ENCODE measurements around the gene FARP1. TPM values are rescaled to one million over a fixed set of nuclear protein-coding genes. Genes with fewer than 3 reads are reported as not detected.

The FARP1 gene
- total RNA-seq, 1 donor from 2014 or later = 71.3 TPM

GRCh38 chr13:98487522-98487921, 344.6 kb downstream of the FARP1 start:
- intact Hi-C loops (cut with DNase I) = no loop called here
- no peak for DNase-seq (ENCODE audit: low spot score)

- intact Hi-C loops (cut with DNase I) = no loop called here
- no peak for DNase-seq (ENCODE audit: low spot score)
These were observed 345.8 kb downstream of the FARP1 start for GRCh38 chr13:98488736-98489135.

GRCh38 chr13:98489446-98490194, 346.7 kb downstream of the FARP1 start:
- intact Hi-C loops (cut with DNase I) = no loop called here
- no peak for DNase-seq (ENCODE audit: low spot score)

- intact Hi-C loops (cut with DNase I) = no loop called here
- DNase-seq (ENCODE audit: low spot score) = no peak
These were observed 347.4 kb downstream of the FARP1 start for GRCh38 chr13:98490195-98490836.

- intact Hi-C loops (cut with DNase I) = no loop called here
- no peak for DNase-seq (ENCODE audit: low spot score)
These were observed 348.0 kb downstream of the FARP1 start for GRCh38 chr13:98490866-98491265.

GRCh38 chr13:98492335-98493041, 349.6 kb downstream of the FARP1 start:
- DNase-seq (ENCODE audit: low spot score) = no peak
- intact Hi-C loops (cut with DNase I) = no loop called here

GRCh38 chr13:98493042-98493712, 350.3 kb downstream of the FARP1 start:
- no peak for DNase-seq (ENCODE audit: low spot score)
- intact Hi-C loops (cut with DNase I) = no loop called here

- DNase-seq (ENCODE audit: low spot score) = no peak
- intact Hi-C loops (cut with DNase I) = no loop called here
These were observed 351.9 kb downstream of the FARP1 start for GRCh38 chr13:98494769-98495168.

- intact Hi-C loops (cut with DNase I) = no loop called here
- DNase-seq (ENCODE audit: low spot score) = no peak
These were observed 353.0 kb downstream of the FARP1 start for GRCh38 chr13:98495627-98496478.

GRCh38 chr13:98496479-98496791, 353.5 kb downstream of the FARP1 start:
- intact Hi-C loops (cut with DNase I) = no loop called here
- DNase-seq (ENCODE audit: low spot score) = no peak

- intact Hi-C loops (cut with DNase I) = no loop called here
- DNase-seq (ENCODE audit: low spot score) = no peak
These were observed 354.1 kb downstream of the FARP1 start for GRCh38 chr13:98496966-98497365.

GRCh38 chr13:98500963-98501421, 358.1 kb downstream of the FARP1 start:
- intact Hi-C loops (cut with DNase I) = no loop called here
- no peak for DNase-seq (ENCODE audit: low spot score)

GRCh38 chr13:98503175-98504028, 360.5 kb downstream of the FARP1 start:
- no peak for DNase-seq (ENCODE audit: low spot score)
- intact Hi-C loops (cut with DNase I) = loop anchor here (2.0 kb wide), 1 partner anchor 21 kb away; no protein-coding TSS in a partner anchor

- intact Hi-C loops (cut with DNase I) = no loop called here
- DNase-seq (ENCODE audit: low spot score) = no peak
These were observed 361.1 kb downstream of the FARP1 start for GRCh38 chr13:98504029-98504351.

GRCh38 chr13:98504371-98504963, 361.6 kb downstream of the FARP1 start:
- intact Hi-C loops (cut with DNase I) = no loop called here
- DNase-seq (ENCODE audit: low spot score) = no peak
